H1 (cell line): Measurements from ENCODE around the gene XRCC6. TPM values are rescaled to one million over a fixed set of nuclear protein-coding genes. Genes with fewer than 3 reads are reported as not detected.

Experiments used
- CTCF ChIA-PET: fragments of 300-600 bp; sonication (Branson Sonifier 250); formaldehyde crosslinking; loops from one replicate; lab custom pipeline; 2021; ENCODE audit not compliant: partially characterized antibody; lab: Charles Lee
- POLR2A ChIA-PET: fragments of 300-600 bp; sonication (Branson Sonifier 250); formaldehyde crosslinking; loops from one replicate; lab custom pipeline; 2021; ENCODE audit warnings: inconsistent platforms; ENCODE audit not compliant: partially characterized antibody; lab: Charles Lee
- DNase-seq, 2 experiments: peaks; one replicate each; pipeline versions ENCODE4 v3.0.0 to v3.0.0-alpha.2; 2010 to 2022; ENCODE audit warnings: low spot score in 2 of 2, low read depth in 1 of 2, mixed read lengths in 1 of 2
- FAIRE-seq: peaks from 2 replicates; lab custom pipeline; 2011; peaks lifted over from hg19 to GRCh38; lab: Jason Lieb, UNC
- H2AFZ ChIP-seq: 2 replicates; pipeline ENCODE4 v1.8.1; 2012; ENCODE audit warnings: low read length, inconsistent platforms
- H2AK5ac ChIP-seq: 2 replicates; pipeline ENCODE4 v1.6.1; 2013; ENCODE audit warnings: low read depth, low read length
- H2BK120ac ChIP-seq: replicated peaks from 2 replicates; pipeline ENCODE3; 2013; ENCODE audit warnings: low read depth, low read length, inconsistent platforms
- H2BK12ac ChIP-seq: 2 replicates; pipeline ENCODE4 v1.6.1; 2013; ENCODE audit warnings: low read depth, low read length
- H2BK15ac ChIP-seq: 2 replicates; pipeline ENCODE4 v1.6.1; 2013; ENCODE audit warnings: low read length
- H2BK20ac ChIP-seq: 2 replicates; pipeline ENCODE4 v1.6.1; 2013; ENCODE audit warnings: low read length
- H2BK5ac ChIP-seq: 2 replicates; pipeline ENCODE4 v1.6.1; 2013; ENCODE audit warnings: low read depth, low read length
- H3K14ac ChIP-seq: 2 replicates; pipeline ENCODE4 v1.6.1; 2013; ENCODE audit warnings: inconsistent platforms; ENCODE audit not compliant: insufficient read length
- H3K18ac ChIP-seq: 2 replicates; pipeline ENCODE4 v1.6.1; 2013; ENCODE audit warnings: low read length; ENCODE audit errors: extremely low read depth
- H3K23ac ChIP-seq: 2 replicates; pipeline ENCODE4 v1.6.1; 2013; ENCODE audit warnings: inconsistent platforms; ENCODE audit not compliant: insufficient read length
- H3K23me2 ChIP-seq: 2 replicates; pipeline ENCODE4 v1.6.1; 2013; ENCODE audit warnings: low read depth, low read length
- H3K27ac ChIP-seq: 2 replicates; pipeline ENCODE4 v1.6.1; 2011; ENCODE audit warnings: low read depth, low read length, inconsistent platforms
- H3K27me3 ChIP-seq, 4 experiments: replicated peaks in 1 of 4; 1 replicate in 1 of 4; 2 replicates in 3 of 4; pipeline versions ENCODE4 v1.6.1 to v1.8.1; 2011 to 2013; ENCODE audit warnings: low read length in 3 of 4, mild to moderate bottlenecking in 3 of 4, inconsistent platforms in 2 of 4, mixed read lengths in 2 of 4, moderate library complexity in 1 of 4; ENCODE audit not compliant: control insufficient read depth in 3 of 4, insufficient read depth in 3 of 4; ENCODE audit errors: extremely low read depth in 1 of 4
- H3K36me3 ChIP-seq, 4 experiments: 2 replicates each; pipeline versions ENCODE4 v1.6.1 to v1.8.1; 2011 to 2013; ENCODE audit warnings: mild to moderate bottlenecking in 4 of 4, low read length in 3 of 4, moderate library complexity in 2 of 4, control low read depth in 1 of 4, inconsistent platforms in 1 of 4; ENCODE audit not compliant: insufficient read depth in 4 of 4, control insufficient read depth in 2 of 4
- H3K4ac ChIP-seq: replicated peaks from 2 replicates; pipeline ENCODE3; 2013; ENCODE audit warnings: low read length, low read depth, mixed read lengths, inconsistent platforms; ENCODE audit not compliant: insufficient read length
- H3K4me1 ChIP-seq, 4 experiments: replicated peaks in 1 of 4; 1 replicate in 1 of 4; 2 replicates in 3 of 4; pipeline versions ENCODE4 v1.6.1 to v1.8.1; 2011 to 2013; ENCODE audit warnings: low read length in 3 of 4, inconsistent platforms in 2 of 4, mixed read lengths in 1 of 4; ENCODE audit not compliant: insufficient read depth in 4 of 4, control insufficient read depth in 3 of 4
- H3K4me2 ChIP-seq, 2 experiments: 2 replicates each; pipeline versions ENCODE4 v1.6.1 to v1.8.1; 2011 to 2013; ENCODE audit warnings: low read depth in 2 of 2, low read length in 2 of 2, control low read depth in 1 of 2, inconsistent platforms in 1 of 2, mild to moderate bottlenecking in 1 of 2; ENCODE audit not compliant: insufficient read depth in 1 of 2
- H3K4me3 ChIP-seq, 4 experiments: fragments of 200-600, 300-600 bp in 1 of 4; sonication (generic), shearing (Covaris generic), sonication (Bioruptor Twin) in 1 of 4; 2 replicates each; pipeline versions ENCODE4 v1.5.1 to v1.8.1; 2011 to 2016; ENCODE audit warnings: low read length in 4 of 4, low read depth in 3 of 4, control low read depth in 2 of 4, inconsistent platforms in 2 of 4, mild to moderate bottlenecking in 2 of 4, mixed read lengths in 1 of 4, moderate library complexity in 1 of 4; ENCODE audit not compliant: insufficient read depth in 2 of 4; ENCODE audit errors: extremely low read depth in 1 of 4
- H3K56ac ChIP-seq: replicated peaks from 2 replicates; pipeline ENCODE3; 2013; ENCODE audit warnings: low read depth, mild to moderate bottlenecking, mixed read lengths, low read length, inconsistent platforms; ENCODE audit not compliant: insufficient read length
- H3K79me1 ChIP-seq: 2 replicates; pipeline ENCODE4 v1.6.1; 2013; ENCODE audit warnings: low read depth, low read length, control low read depth
- H3K79me2 ChIP-seq, 2 experiments: 2 replicates each; pipeline versions ENCODE4 v1.6.1 to v1.8.1; 2012 to 2013; ENCODE audit warnings: low read length in 2 of 2, mild to moderate bottlenecking in 2 of 2, inconsistent platforms in 1 of 2; ENCODE audit not compliant: insufficient read depth in 2 of 2, control insufficient read depth in 1 of 2
- H3K9ac ChIP-seq, 4 experiments: replicated peaks in 1 of 4; 1 replicate in 1 of 4; 2 replicates in 3 of 4; pipeline versions ENCODE4 v1.6.1 to v1.8.1; 2011 to 2013; ENCODE audit warnings: low read depth in 3 of 4, low read length in 3 of 4, control low read depth in 2 of 4, mild to moderate bottlenecking in 2 of 4, moderate library complexity in 2 of 4, inconsistent platforms in 1 of 4; ENCODE audit errors: extremely low read depth in 1 of 4
- H3K9me3 ChIP-seq, 2 experiments: 2 replicates each; pipeline versions ENCODE4 v1.6.1 to v1.8.1; 2012 to 2013; ENCODE audit warnings: mild to moderate bottlenecking in 2 of 2, moderate library complexity in 2 of 2, control low read depth in 1 of 2, inconsistent platforms in 1 of 2, low read depth in 1 of 2, low read length in 1 of 2, mixed read lengths in 1 of 2; ENCODE audit not compliant: insufficient read depth in 2 of 2
- H4K20me1 ChIP-seq, 2 experiments: replicated peaks in 1 of 2; 2 replicates each; pipeline versions ENCODE3 to v1.8.1; 2011 to 2013; ENCODE audit warnings: inconsistent platforms in 2 of 2, low read length in 2 of 2, mild to moderate bottlenecking in 1 of 2; ENCODE audit not compliant: insufficient read depth in 2 of 2, control insufficient read depth in 1 of 2
- H4K5ac ChIP-seq: 2 replicates; pipeline ENCODE4 v1.6.1; 2013; ENCODE audit warnings: low read length, low read depth, mixed read lengths, inconsistent platforms; ENCODE audit not compliant: insufficient read length
- H4K8ac ChIP-seq: 2 replicates; pipeline ENCODE4 v1.8.0; 2013; ENCODE audit warnings: mild to moderate bottlenecking, moderate library complexity, low read length, inconsistent platforms; ENCODE audit not compliant: insufficient read depth; ENCODE audit errors: extremely low read depth
- H4K91ac ChIP-seq: replicated peaks from 2 replicates; pipeline ENCODE3; 2013; ENCODE audit warnings: low read length, mixed read lengths, inconsistent platforms; ENCODE audit not compliant: insufficient read length
- ASH2L ChIP-seq: fragments of 200-600, 300-600 bp; sonication (generic); IDR thresholded peaks from one replicate; pipeline ENCODE4 v1.7.1; 2017; ENCODE audit warnings: low read length
- BACH1 ChIP-seq: IDR thresholded peaks from 2 replicates; pipeline ENCODE4 v1.6.1; 2012; ENCODE audit warnings: low read length, improper control_type of control experiment
- CBX5 ChIP-seq: fragments of 300-800, 300-1000 bp; sonication (generic); IDR thresholded peaks from 2 replicates; pipeline ENCODE4 v1.7.1; 2016; ENCODE audit warnings: antibody characterized with exemption, low read length, low read depth
- CEBPB ChIP-seq: IDR thresholded peaks from 2 replicates; pipeline ENCODE4 v1.6.1; 2012; ENCODE audit warnings: low read depth, low read length
- CHD2 ChIP-seq: IDR thresholded peaks from 2 replicates; pipeline ENCODE4 v1.6.1; 2012; ENCODE audit warnings: low read length, improper control_type of control experiment
- CREB1 ChIP-seq: IDR thresholded peaks from 2 replicates; pipeline ENCODE4 v1.6.1; 2012; ENCODE audit warnings: inconsistent platforms
- GABPA ChIP-seq: IDR thresholded peaks from 2 replicates; pipeline ENCODE4 v1.6.1; 2011; ENCODE audit warnings: mild to moderate bottlenecking, low read length, moderate library complexity, borderline replicate concordance; ENCODE audit not compliant: insufficient read depth
- HDAC6 ChIP-seq: IDR thresholded peaks from one replicate; pipeline ENCODE4 v1.7.1; 2012; ENCODE audit warnings: low read depth, mild to moderate bottlenecking, inconsistent platforms, low read length, moderate library complexity
- KDM4A ChIP-seq: IDR thresholded peaks from one replicate; pipeline ENCODE4 v1.7.1; 2012; ENCODE audit warnings: low read depth, mild to moderate bottlenecking, moderate library complexity, low read length, inconsistent platforms; ENCODE audit not compliant: severe bottlenecking
- MAFK ChIP-seq: IDR thresholded peaks from 2 replicates; pipeline ENCODE4 v1.6.1; 2012; ENCODE audit warnings: low read depth, mild to moderate bottlenecking, improper control_type of control experiment, low read length
- POLR2AphosphoS5 ChIP-seq: IDR thresholded peaks from 2 replicates; pipeline ENCODE4 v1.6.1; 2011; ENCODE audit warnings: low read depth, low read length
- TCF12 ChIP-seq: IDR thresholded peaks from 2 replicates; pipeline ENCODE4 v1.6.1; 2011; ENCODE audit warnings: low read depth, mild to moderate bottlenecking, low read length
- ZNF274 ChIP-seq: IDR thresholded peaks from 2 replicates; pipeline ENCODE4 v1.7.0; 2012; ENCODE audit warnings: low read length, borderline replicate concordance; ENCODE audit errors: extremely low read depth
- WGBS, 2 experiments: shearing (Covaris generic) in 1 of 2; methylation state at CpG; one replicate each; pipeline versions ENCODE4 v1.1.6 to v1.1.7; 2013 to 2015; ENCODE audit warnings: low lambda C conversion rate in 2 of 2, mixed read lengths in 2 of 2, inconsistent platforms in 1 of 2, low coverage in 1 of 2, missing lambda C conversion rate in 1 of 2; ENCODE audit not compliant: insufficient replicate concordance in 2 of 2, insufficient coverage in 1 of 2, insufficient read length in 1 of 2; ENCODE audit errors: extremely low coverage in 1 of 2, missing lambda C conversion rate in 1 of 2; 5-methylcytosine and 5-hydroxymethylcytosine counted together
- polyA plus RNA-seq, 7 experiments: library from polyadenylated mRNA; depleted of rRNA in 3 of 7; stranded (reverse) in 5 of 7; unstranded in 2 of 7; fragments of >200 nt in 5 of 7; fragments of 200-250 nt in 2 of 7; gene quantifications; 1 replicate in 5 of 7; 2 replicates in 1 of 7; 4 replicates in 1 of 7; pipeline versions ENCODE4 v1.2.1 to v1.2.3, GENCODE V29; 2011 to 2013; ENCODE audit warnings: missing spikeins in 2 of 7, mixed read lengths in 2 of 7
- total RNA-seq: library from RNA; stranded (reverse); fragmentation: NEBNext Ultra II Directional; extraction: Animal tissue kit (Norgen Biotek cat#: 25700); gene quantifications from 2 replicates; pipeline ENCODE4 v1.2.1, GENCODE V29; 2021
- TF ChIP-seq, protein P1 (sequence below): IDR thresholded peaks from 2 replicates; pipeline ENCODE4 v1.6.1; 2011; ENCODE audit warnings: low read length, improper control_type of control experiment

XRCC6 gene
- total and polyA plus RNA-seq, 2 of the 8 experiments (the other 6 are each of a cell fraction or from before 2014, with no cell fraction given) = 150 to 490 TPM

DNA sequence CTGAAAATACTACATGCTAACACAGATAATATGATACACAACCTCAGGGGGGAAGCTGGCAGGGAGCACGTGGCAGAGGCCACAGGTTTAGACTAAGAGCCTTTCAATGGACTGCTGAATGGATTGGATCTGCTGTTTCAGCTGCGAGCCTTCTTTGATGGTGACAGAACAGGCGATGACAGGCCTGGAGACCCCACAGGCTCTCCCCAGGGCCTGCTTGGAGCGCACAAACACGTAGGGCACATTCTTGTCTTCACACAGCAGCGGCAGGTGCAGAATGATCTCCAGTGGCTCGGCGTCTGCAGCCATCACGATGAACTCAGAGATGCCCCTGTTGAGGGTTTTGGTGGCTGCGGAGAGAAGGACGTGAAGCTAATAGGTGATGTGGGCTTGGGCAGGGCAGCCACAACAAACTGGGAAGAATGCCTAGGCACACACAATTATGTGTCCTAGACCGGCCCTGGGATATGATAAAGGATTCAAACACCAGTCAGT lies 53.8 kb downstream of the XRCC6 start:
- Histone ChIP-seq H3K23me2 (no peaks in the 10 kb centered on the region), H4K8ac (no peak overlapping the region), H2BK15ac (no peak overlapping the region), H2AFZ (no peak overlapping the region), H4K20me1 (peaks cover 6 to 15% of the 10 kb centered on the region in 2 experiments), H3K9me3 (no peaks in the 10 kb centered on the region), H3K4me3 (no peak overlapping the region), H3K18ac (no peak overlapping the region), H2BK20ac (no peak overlapping the region), H3K27ac (no peak overlapping the region), H2BK5ac (no peak overlapping the region), H3K4me2 (no peak overlapping the region), H2BK120ac (no peak overlapping the region), H3K27me3 (no peaks in the 10 kb centered on the region), H4K5ac (no peak overlapping the region), H4K91ac (no peak overlapping the region), H3K79me2 (peaks cover 3 to 23% of the 10 kb centered on the region in 2 experiments; a peak in 3 of 4 replicates), H3K9ac (no peak overlapping the region), H3K79me1 (peaks cover 16% of the 10 kb centered on the region), H3K36me3 (peaks cover 6 to 41% (median 23%) of the 10 kb centered on the region in 4 experiments; a peak in 7 of 8 replicates), H3K4me1 (no peaks in the 10 kb centered on the region), H3K14ac (no peak overlapping the region), H3K23ac (no peak overlapping the region), H3K4ac (no peak overlapping the region), H2BK12ac (no peak overlapping the region), H3K56ac (no peak overlapping the region), H2AK5ac (no peak overlapping the region)
- CTCF ChIA-PET = interaction anchor here (0.5 to 0.9 kb wide), 3 partner anchors 9 to 72 kb away, joined by 3 to 5 read pairs (median 3); partner anchors contain the start of gene SNU13
- 93% methylated on average over 12 of the region's 12 CpGs; no CpG with 5 or more reads in 1 of the 2 experiments for WGBS, 2 experiments
- POLR2A ChIA-PET = interaction anchor here (0.8 to 1.1 kb wide), 2 partner anchors 10 to 54 kb away, joined by 3 read pairs; partner anchors contain the start of genes DESI1 and XRCC6
- FAIRE-seq = no peak
- DNase-seq = no peak
- no peak for TF ChIP-seq GABPA
- TF ChIP-seq, protein P1, sequence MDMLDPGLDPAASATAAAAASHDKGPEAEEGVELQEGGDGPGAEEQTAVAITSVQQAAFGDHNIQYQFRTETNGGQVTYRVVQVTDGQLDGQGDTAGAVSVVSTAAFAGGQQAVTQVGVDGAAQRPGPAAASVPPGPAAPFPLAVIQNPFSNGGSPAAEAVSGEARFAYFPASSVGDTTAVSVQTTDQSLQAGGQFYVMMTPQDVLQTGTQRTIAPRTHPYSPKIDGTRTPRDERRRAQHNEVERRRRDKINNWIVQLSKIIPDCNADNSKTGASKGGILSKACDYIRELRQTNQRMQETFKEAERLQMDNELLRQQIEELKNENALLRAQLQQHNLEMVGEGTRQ = no peak
- TF ChIP-seq CHD2 = no peak
- no peak for TF ChIP-seq HDAC6
- TF ChIP-seq CEBPB = no peak
- no peak for TF ChIP-seq ASH2L
- no peak for TF ChIP-seq BACH1
- no peak for TF ChIP-seq CREB1
- TF ChIP-seq MAFK = no peak
- TF ChIP-seq CBX5 = no peak
- TF ChIP-seq ZNF274 = no peak
- TF ChIP-seq KDM4A = no peak
- TF ChIP-seq POLR2AphosphoS5 = no peak
- no peak for TF ChIP-seq TCF12
